ENCODE data around the gene PSMD5.

The PSMD5 gene

DNA sequence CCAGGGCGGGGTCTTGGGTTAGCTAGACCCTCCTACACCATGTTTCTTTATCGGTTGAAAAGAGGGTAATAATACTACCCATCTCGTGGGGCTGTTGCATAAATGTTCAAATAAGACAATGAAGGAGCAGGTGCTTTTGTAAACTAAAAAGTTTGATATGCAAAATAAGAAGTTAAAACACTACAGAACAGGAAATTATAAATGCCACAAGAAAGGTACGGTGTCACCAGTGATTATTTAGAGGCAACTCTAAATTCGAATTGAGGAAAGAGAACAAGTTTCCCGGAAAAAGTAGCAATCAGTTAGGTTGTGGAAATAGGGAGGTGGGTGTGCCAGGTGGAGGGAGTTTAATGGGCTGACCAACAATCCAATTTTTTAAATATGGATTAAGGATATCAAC is 36.7 kb upstream of the PSMD5 start:
- in situ Hi-C loops (cut with HindIII; ENCODE audit: low pct_unique_long_range_greater_than_20kb, low sequenced_read_pairs) = no loop called here
- no peak for TF ChIP-seq JUND (IDR thresholded peaks at IDR 0.05; ENCODE audit: low read depth)
- no peak for DNase-seq (ENCODE audit: low read depth in 1 of 2, low spot score in 1 of 2)

DNA sequence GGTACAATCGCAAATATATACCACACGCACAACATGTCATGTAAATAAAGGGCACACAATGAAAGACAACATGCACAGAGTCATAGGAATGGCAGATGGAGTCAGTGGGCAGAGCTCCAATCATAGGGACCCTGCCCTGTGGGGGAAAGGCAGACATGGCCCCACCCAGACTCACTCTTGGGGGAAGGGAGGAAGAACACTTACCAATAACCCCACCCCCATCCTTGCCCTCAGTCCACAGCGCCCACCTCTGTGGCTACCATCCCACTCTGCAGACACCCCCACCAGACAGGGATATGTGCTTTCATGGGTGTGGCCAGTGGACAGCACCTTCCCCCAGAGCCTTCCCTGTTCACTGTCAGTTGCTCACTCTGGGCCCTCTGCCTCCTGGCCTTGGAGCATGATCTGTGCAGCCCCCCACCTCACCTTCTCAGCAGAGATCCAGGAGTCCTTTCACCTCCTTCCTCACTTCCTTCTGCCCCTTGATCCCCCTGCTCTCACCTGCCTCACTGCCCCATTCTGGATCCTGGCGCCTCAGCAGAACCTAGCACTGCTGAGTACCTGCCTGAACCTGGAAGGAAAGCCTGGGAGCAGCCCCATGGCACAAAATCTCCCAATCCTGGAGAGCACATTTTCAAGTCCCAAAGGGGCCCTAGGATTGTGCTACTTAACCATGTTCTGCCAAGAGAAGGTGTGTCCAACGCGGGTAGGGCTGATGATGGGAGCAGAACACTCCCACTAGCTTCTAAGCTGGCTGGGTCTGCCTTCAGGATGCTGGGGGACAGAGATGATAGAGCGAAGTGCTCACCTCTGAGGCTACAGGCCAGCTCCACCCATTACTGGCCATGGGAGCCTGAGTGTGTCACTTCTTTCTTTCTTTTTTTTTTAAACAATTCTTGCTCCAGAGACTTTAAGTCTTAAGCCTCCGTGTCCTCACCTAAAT is 35.7 kb upstream of the PSMD5 start:
- no peak for TF ChIP-seq JUND (IDR thresholded peaks at IDR 0.05; ENCODE audit: low read depth)
- no peak for DNase-seq (ENCODE audit: low read depth in 1 of 2, low spot score in 1 of 2)
- in situ Hi-C loops (cut with HindIII; ENCODE audit: low pct_unique_long_range_greater_than_20kb, low sequenced_read_pairs) = no loop called here

- no peak for TF ChIP-seq JUND (IDR thresholded peaks at IDR 0.05; ENCODE audit: low read depth)
- in situ Hi-C loops (cut with HindIII; ENCODE audit: low pct_unique_long_range_greater_than_20kb, low sequenced_read_pairs) = no loop called here
- peak; percentile 67 to 83 for DNase-seq (ENCODE audit: low read depth in 1 of 2, low spot score in 1 of 2)
Measured at GRCh38 chr9:120877276-120878034, 34.7 kb upstream of the PSMD5 start.

GRCh38 chr9:120876842-120877240 is 34.1 kb upstream of the PSMD5 start, which contains the start of gene PHF19:
Gene PHF19 (minus strand): TSS chr9:120877188. CDS start chr9:120874741, 2,447 bp downstream.
- in situ Hi-C loops (cut with HindIII; ENCODE audit: low pct_unique_long_range_greater_than_20kb, low sequenced_read_pairs) = no loop called here
- peak; percentile 64 to 68 for DNase-seq (ENCODE audit: low read depth in 1 of 2, low spot score in 1 of 2)

GRCh38 chr9:120875954-120876841 is 33.5 kb upstream of the PSMD5 start:
- in situ Hi-C loops (cut with HindIII; ENCODE audit: low pct_unique_long_range_greater_than_20kb, low sequenced_read_pairs) = no loop called here
- TF ChIP-seq JUND (IDR thresholded peaks at IDR 0.05; ENCODE audit: low read depth) = no peak
- peak; percentile 93 to 97 for DNase-seq (ENCODE audit: low read depth in 1 of 2, low spot score in 1 of 2)

More at GRCh38 chr9:120876842-120877240, 34.1 kb upstream of the PSMD5 start, which contains the start of gene PHF19:
- no peak for TF ChIP-seq JUND (IDR thresholded peaks at IDR 0.05; ENCODE audit: low read depth)

- in situ Hi-C loops (cut with HindIII; ENCODE audit: low pct_unique_long_range_greater_than_20kb, low sequenced_read_pairs) = no loop called here
- no peak for DNase-seq (ENCODE audit: low read depth in 1 of 2, low spot score in 1 of 2)
- no peak for TF ChIP-seq JUND (IDR thresholded peaks at IDR 0.05; ENCODE audit: low read depth)
Measured at GRCh38 chr9:120875643-120875953, 32.9 kb upstream of the PSMD5 start.

DNA sequence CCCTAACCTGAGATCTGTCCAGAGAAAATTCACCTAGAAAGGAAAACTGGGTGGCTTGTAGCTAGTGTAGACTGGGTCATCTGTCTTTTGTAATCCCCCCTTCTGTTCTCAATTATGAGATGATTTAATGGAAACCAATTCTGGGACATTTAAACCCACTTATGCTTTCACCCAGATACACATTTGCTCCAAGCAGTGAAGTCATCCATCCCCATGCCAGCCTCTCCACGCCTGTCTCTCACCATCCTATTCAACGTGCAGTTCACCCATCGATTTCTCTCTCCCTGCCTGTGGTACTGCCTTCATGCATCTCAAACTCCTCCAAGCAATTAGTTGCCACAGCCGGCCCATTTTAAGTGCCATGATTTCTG is 32.5 kb upstream of the PSMD5 start:
- TF ChIP-seq JUND (IDR thresholded peaks at IDR 0.05; ENCODE audit: low read depth) = no peak
- no peak for DNase-seq (ENCODE audit: low read depth in 1 of 2, low spot score in 1 of 2)
- in situ Hi-C loops (cut with HindIII; ENCODE audit: low pct_unique_long_range_greater_than_20kb, low sequenced_read_pairs) = no loop called here

DNA sequence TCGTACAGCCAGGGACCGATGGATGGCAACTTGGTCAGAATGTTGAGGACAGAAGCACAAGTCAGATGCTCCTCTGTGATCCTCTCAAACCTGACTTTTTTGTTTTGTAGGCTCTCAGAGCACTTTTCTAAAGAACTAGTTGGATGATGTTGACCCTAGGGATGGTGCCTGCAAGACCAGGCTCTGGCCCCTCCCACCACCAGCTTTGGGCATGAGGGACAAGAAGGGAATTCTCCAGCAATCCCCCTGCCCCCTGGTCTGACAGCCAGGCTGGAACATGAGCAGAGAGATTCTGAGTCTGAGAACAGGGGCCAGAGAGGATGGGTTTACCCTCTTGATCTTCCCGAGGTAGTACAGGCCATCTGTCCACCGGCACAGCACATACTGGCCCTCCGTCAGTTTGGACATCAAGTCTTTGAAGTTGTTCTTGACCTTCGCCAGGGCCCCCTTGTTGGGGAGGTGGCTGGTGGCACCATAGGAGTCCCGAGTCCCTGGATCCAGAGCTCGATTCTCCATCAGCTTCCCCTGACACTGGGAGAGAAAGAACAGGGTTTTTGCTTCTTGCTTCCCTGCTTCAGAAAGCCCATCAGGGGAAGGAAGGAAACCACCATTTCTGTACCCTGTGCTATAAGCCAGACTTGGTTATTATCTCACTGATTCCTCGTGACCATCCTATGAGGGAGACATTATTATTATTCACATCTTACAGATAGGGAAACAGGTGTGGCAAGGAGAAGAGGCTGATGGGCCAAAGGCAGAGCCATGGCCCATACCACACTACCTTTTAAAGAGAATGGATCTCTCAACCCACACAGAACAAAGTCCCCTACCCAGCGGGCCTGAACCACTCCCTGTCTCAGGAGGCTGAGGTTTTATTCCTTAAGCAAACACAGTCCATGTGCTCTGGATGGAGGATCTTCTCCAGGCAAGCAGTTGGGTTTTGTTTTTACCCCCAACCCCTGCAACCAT is 31.8 kb upstream of the PSMD5 start:
- no peak for TF ChIP-seq JUND (IDR thresholded peaks at IDR 0.05; ENCODE audit: low read depth)
- in situ Hi-C loops (cut with HindIII; ENCODE audit: low pct_unique_long_range_greater_than_20kb, low sequenced_read_pairs) = no loop called here

GRCh38 chr9:120873512-120873911 is 30.8 kb upstream of the PSMD5 start:
- TF ChIP-seq JUND (IDR thresholded peaks at IDR 0.05; ENCODE audit: low read depth) = no peak
- in situ Hi-C loops (cut with HindIII; ENCODE audit: low pct_unique_long_range_greater_than_20kb, low sequenced_read_pairs) = no loop called here
- DNase-seq (ENCODE audit: low read depth in 1 of 2, low spot score in 1 of 2) = peak in 1 of 2 experiments; percentile 41

More for the DNA sequence above, 31.8 kb upstream of the PSMD5 start:
- DNase-seq (ENCODE audit: low read depth in 1 of 2, low spot score in 1 of 2) = no peak

DNA sequence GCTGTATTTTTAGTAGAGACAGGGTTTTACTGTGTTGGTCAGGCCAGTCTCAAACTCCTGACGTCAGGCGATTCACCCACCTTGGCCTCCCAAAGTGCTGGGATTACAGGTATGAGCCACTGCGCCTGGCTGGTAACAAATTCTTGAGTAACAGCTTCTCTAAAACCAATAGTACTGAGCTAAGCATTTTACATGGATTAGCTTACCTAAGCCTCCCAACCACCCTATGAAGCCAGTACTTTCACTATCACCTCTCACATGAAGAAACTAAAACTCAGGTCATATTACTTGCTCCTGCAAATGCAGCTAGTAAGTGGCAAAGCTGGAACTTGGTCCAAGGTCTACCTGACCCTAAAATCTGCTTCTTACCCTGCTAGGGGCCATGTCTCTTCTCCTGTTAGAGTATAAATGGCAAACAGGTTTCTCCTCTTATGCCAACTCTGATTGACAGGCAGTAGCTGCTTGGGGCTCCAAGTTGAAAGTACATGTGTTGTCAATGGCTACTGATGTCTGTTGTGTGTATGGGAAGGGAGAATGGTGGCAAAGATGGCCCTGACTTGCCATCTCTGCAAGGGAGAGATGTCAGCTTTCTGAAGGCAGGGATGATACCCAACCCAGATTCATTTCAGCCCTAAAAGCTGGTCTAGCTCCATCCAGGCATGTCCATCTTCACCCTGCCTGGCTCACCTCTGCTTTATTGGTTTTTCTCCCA is 30.2 kb upstream of the PSMD5 start:
- no peak for TF ChIP-seq JUND (IDR thresholded peaks at IDR 0.05; ENCODE audit: low read depth)

GRCh38 chr9:120870206-120870605 is 27.5 kb upstream of the PSMD5 start:
- in situ Hi-C loops (cut with HindIII; ENCODE audit: low pct_unique_long_range_greater_than_20kb, low sequenced_read_pairs) = no loop called here
- TF ChIP-seq JUND (IDR thresholded peaks at IDR 0.05; ENCODE audit: low read depth) = no peak
- DNase-seq (ENCODE audit: low read depth in 1 of 2, low spot score in 1 of 2) = no peak

More for the DNA sequence above, 30.2 kb upstream of the PSMD5 start:
- in situ Hi-C loops (cut with HindIII; ENCODE audit: low pct_unique_long_range_greater_than_20kb, low sequenced_read_pairs) = no loop called here
- no peak for DNase-seq (ENCODE audit: low read depth in 1 of 2, low spot score in 1 of 2)

All from T47D (cell line).